Ammon's horn (tissue), 1 donor: ENCODE results near the gene PDGFB.

Experiments used
- DNase-seq: peaks from one replicate; pipeline ENCODE4 v3.0.0-alpha.2; 2016; ENCODE audit warnings: low spot score

The PDGFB gene

GRCh38 chr22:39174498-39175352 lies 70.1 kb downstream of the PDGFB start:
- peak; percentile 54 for DNase-seq

GRCh38 chr22:39173787-39174497 lies 70.8 kb downstream of the PDGFB start:
- no peak for DNase-seq
